Vagina (tissue), 2 donors: Measurements from ENCODE around the gene SLC29A3. TPM values are rescaled to one million over a fixed set of nuclear protein-coding genes. Genes with fewer than 3 reads are reported as not detected.

Source experiments
- DNase-seq, 2 donors: peaks; one replicate each; pipeline ENCODE4 v3.0.0-alpha.2; 2017; ENCODE audit errors: extremely low spot score in 2 of 2
- H3K27ac ChIP-seq: fragments of 200-600 bp; sonication (generic); one replicate; pipeline ENCODE4 v1.5.1; 2019
- H3K27me3 ChIP-seq: fragments of 200-600 bp; sonication (generic); one replicate; pipeline ENCODE4 v1.5.1; 2019
- H3K36me3 ChIP-seq, 2 donors: fragments of 200-600 bp; sonication (generic); one replicate each; pipeline ENCODE4 v1.5.1; 2017 to 2019
- H3K4me1 ChIP-seq: fragments of 200-600 bp; sonication (generic); one replicate; pipeline ENCODE4 v1.5.1; 2019
- H3K4me3 ChIP-seq, 2 donors: fragments of 200-600 bp; sonication (generic); 1 replicate in 1 of 2; 2 replicates in 1 of 2; pipeline ENCODE4 v1.5.1; 2016 to 2019
- H3K9me3 ChIP-seq: fragments of 200-600 bp; sonication (generic); one replicate; pipeline ENCODE4 v1.5.1; 2019
- POLR2A ChIP-seq, 2 donors: fragments of 450-650 bp; IDR thresholded peaks; one replicate each; pipeline ENCODE4 v1.6.1; 2017; ENCODE audit warnings: antibody characterized with exemption in 2 of 2, mild to moderate bottlenecking in 2 of 2, moderate library complexity in 2 of 2
- POLR2AphosphoS5 ChIP-seq, 2 donors: sonication (generic); formaldehyde crosslinking; IDR thresholded peaks; one replicate each; pipeline ENCODE4 v1.9.0; 2017; ENCODE audit warnings: antibody characterized with exemption in 2 of 2, mild to moderate bottlenecking in 2 of 2, low read depth in 1 of 2; ENCODE audit not compliant: insufficient read depth in 1 of 2
- intact Hi-C: fragments of 100-400 bp; cut with DNase I; formaldehyde crosslinking; loops from one replicate; pipeline ENCODE4 v1.15.1; 2023
- total RNA-seq: library from RNA; depleted of rRNA; stranded (reverse); fragments of >200 nt; gene quantifications from one replicate; pipeline ENCODE4 v1.2.3, GENCODE V29; 2016
- TF ChIP-seq, protein P1 (sequence below), 3 experiments: fragments of 450-650 bp in 2 of 3; fragments of 200-600 bp in 1 of 3; sonication (generic) in 1 of 3; IDR thresholded peaks; one replicate each; pipeline ENCODE4 v1.5.1; 2017 to 2019; ENCODE audit warnings: antibody characterized with exemption in 3 of 3, mild to moderate bottlenecking in 2 of 3, moderate library complexity in 2 of 3

The SLC29A3 gene
- total RNA-seq, 1 donor from 2014 or later = 7.6 TPM

DNA sequence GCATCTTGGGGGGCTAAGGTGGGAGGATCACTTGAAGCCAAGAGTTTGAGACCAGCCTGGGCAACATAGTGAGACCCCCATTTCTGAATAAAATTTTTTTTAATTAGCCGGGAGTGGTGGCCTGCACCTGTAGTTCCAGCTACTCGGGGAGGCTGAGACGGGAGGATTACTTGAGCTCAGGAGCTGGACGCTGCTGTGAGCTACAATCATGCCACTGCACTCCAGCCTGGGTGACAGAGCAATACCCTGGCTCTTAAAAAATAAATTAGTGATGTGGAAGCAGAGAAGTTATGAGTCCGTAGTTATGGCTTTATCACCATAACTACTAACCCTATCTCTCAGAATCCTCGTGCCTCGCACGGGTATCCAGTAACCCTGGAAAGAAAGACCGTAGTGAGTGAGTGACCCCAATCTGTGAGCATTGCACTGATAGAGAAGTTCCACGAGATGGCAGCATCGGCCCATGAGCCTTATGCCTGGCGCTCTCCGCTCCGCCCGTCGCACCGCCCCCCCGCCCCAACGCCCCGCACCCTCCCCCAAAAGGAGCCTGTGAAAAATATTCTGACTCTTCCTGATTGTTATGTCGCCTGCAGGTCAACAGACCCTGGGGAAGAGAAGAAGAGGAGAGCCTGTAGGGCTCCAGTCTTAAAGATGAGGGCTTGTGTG lies 4.9 kb upstream of the SLC29A3 start:
- H3K27me3 ChIP-seq = no peaks in the 10 kb centered on the region
- no peak for DNase-seq
- H3K27ac ChIP-seq = peak overlapping the region; percentile 81
- peaks cover 33% of the 10 kb centered on the region for H3K4me1 ChIP-seq
- no peak for TF ChIP-seq POLR2AphosphoS5 (IDR thresholded peaks at IDR 0.05; ENCODE audit: insufficient read depth in 1 of 2, low read depth in 1 of 2)
- TF ChIP-seq POLR2A (IDR thresholded peaks at IDR 0.05) = no peak
- TF ChIP-seq, protein P1, sequence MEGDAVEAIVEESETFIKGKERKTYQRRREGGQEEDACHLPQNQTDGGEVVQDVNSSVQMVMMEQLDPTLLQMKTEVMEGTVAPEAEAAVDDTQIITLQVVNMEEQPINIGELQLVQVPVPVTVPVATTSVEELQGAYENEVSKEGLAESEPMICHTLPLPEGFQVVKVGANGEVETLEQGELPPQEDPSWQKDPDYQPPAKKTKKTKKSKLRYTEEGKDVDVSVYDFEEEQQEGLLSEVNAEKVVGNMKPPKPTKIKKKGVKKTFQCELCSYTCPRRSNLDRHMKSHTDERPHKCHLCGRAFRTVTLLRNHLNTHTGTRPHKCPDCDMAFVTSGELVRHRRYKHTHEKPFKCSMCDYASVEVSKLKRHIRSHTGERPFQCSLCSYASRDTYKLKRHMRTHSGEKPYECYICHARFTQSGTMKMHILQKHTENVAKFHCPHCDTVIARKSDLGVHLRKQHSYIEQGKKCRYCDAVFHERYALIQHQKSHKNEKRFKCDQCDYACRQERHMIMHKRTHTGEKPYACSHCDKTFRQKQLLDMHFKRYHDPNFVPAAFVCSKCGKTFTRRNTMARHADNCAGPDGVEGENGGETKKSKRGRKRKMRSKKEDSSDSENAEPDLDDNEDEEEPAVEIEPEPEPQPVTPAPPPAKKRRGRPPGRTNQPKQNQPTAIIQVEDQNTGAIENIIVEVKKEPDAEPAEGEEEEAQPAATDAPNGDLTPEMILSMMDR (IDR thresholded peaks at IDR 0.05) = peak; percentile 69 to 83 (median 73)
- no peaks in the 10 kb centered on the region for H3K36me3 ChIP-seq
- no peaks in the 10 kb centered on the region for H3K9me3 ChIP-seq
- H3K4me3 ChIP-seq = peak overlapping the region in 1 of 2 donors; percentile 16
- intact Hi-C loops = loop anchor here (10.0 kb wide), 1 partner anchor 261 kb away; no protein-coding TSS in a partner anchor

DNA sequence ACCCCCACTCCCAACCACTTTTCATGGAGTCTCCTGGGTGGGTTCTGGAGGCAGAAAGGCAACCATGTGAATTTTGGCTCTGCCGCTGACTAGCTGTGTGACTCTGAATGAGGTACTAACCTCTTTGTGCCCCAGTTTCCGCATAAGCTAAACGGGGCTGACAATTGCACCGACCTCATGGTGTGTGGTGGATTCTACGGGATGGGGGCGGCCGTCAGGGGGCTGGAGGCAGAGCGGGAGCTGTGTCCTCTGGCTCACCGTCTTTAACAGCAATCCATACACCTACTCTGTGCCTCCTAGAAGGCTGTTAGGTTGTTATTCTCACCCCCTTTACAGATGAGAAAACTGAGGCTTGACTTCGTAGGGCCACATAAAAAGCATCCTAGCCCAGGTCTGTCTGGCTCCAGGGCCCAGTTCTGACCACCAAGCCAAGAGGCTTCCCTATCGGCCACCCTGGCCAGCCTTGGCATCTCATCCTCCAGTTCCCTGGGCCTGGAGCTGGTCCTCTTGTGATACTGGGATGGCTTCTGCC lies 4.3 kb upstream of the SLC29A3 start:
- no peak for TF ChIP-seq POLR2A (IDR thresholded peaks at IDR 0.05)
- no peak for TF ChIP-seq POLR2AphosphoS5 (IDR thresholded peaks at IDR 0.05; ENCODE audit: insufficient read depth in 1 of 2, low read depth in 1 of 2)
- TF ChIP-seq, protein P1 (IDR thresholded peaks at IDR 0.05) = no peak
- peak overlapping the region; percentile 81 for H3K27ac ChIP-seq
- no peak overlapping the region for H3K4me3 ChIP-seq
- H3K4me1 ChIP-seq = peaks cover 28% of the 10 kb centered on the region
- no peaks in the 10 kb centered on the region for H3K27me3 ChIP-seq
- H3K36me3 ChIP-seq = no peaks in the 10 kb centered on the region
- intact Hi-C loops = loop anchor here (10.0 kb wide), 1 partner anchor 260 kb away; no protein-coding TSS in a partner anchor
- no peaks in the 10 kb centered on the region for H3K9me3 ChIP-seq
- DNase-seq = no peak

DNA sequence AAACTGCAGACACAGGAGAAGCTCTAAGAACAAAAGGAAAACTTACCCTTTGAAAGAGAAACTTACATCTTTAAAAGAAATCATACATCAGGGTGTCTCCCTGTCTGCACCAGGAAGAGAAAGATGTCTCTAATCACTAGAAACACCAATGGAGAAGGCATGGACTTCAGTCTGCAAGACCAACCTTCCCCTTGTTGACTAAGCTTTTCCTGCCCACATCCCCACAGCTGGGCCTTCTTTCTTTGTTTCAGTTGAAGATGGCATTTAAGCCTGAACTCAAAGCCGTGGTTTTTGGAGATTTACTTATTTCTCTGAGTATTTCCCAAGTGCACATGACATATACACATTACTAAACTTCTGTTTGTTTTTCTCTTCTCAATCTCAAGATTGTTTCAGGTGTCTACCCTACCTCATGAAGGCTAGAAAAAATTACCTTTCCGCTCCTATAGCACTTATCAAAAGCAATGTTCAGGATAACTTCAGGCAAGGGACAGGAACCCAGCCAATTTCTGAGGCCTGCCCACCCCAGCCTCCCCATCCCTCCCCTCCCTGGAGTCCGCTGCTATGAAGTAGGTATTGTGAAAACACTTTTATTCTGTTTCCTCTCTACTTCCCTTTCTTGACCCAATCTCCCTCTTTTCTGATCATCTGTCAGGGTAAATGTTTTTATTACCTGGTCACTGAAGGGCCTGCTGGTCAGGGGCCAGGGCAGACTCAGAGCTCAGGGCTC lies 2.8 kb upstream of the SLC29A3 start:
- no peaks in the 10 kb centered on the region for H3K9me3 ChIP-seq
- no peak overlapping the region for H3K4me3 ChIP-seq
- intact Hi-C loops = loop anchor here (10.0 kb wide), 1 partner anchor 259 kb away; no protein-coding TSS in a partner anchor
- TF ChIP-seq, protein P1 (IDR thresholded peaks at IDR 0.05) = no peak
- no peaks in the 10 kb centered on the region for H3K36me3 ChIP-seq
- DNase-seq = no peak
- H3K27ac ChIP-seq = no peak overlapping the region
- H3K4me1 ChIP-seq = peaks cover 37% of the 10 kb centered on the region
- H3K27me3 ChIP-seq = no peaks in the 10 kb centered on the region

DNA sequence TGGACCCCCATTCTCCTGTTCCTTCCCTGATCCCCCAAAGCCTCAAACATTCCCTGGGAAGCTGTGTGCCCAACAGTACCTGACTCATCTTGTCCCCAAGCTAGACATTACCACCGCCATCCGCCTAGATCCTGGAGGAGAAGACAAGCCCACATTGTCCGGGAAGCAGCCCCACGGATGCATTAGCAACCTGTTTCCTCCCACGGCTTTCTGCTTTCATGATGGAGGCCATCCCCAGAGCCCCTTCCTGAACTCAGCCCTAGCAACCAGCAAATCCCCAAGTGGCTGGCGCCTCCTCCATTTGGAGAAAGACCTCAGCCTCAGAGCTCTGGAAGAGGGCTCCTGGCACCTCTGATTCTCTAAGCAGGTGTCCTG lies 2.3 kb upstream of the SLC29A3 start:
- no peak for DNase-seq
- peaks cover 37% of the 10 kb centered on the region for H3K4me1 ChIP-seq
- H3K9me3 ChIP-seq = no peaks in the 10 kb centered on the region
- no peaks in the 10 kb centered on the region for H3K36me3 ChIP-seq
- H3K4me3 ChIP-seq = no peak overlapping the region
- intact Hi-C loops = loop anchor here (10.0 kb wide), 1 partner anchor 258 kb away; no protein-coding TSS in a partner anchor
- TF ChIP-seq, protein P1 (IDR thresholded peaks at IDR 0.05) = no peak
- TF ChIP-seq POLR2AphosphoS5 (IDR thresholded peaks at IDR 0.05; ENCODE audit: insufficient read depth in 1 of 2, low read depth in 1 of 2) (no peak), POLR2A (IDR thresholded peaks at IDR 0.05) (no peak)
- H3K27me3 ChIP-seq = no peaks in the 10 kb centered on the region
- no peak overlapping the region for H3K27ac ChIP-seq
